Measurements from ENCODE around the gene LRP4. TPM values are rescaled to one million over a fixed set of nuclear protein-coding genes. Genes with fewer than 3 reads are reported as not detected.
"Not testable (repeated sequence)": the region's sequence is repeated elsewhere in the genome, so short reads cannot be mapped to it uniquely, and the experiment has no call there.

Gene LRP4
- total RNA-seq, 2 experiments from 2014 or later: 0.20 to 0.43 TPM

GRCh38 chr11:46944356-46945075, 26.2 kb upstream of the LRP4 start:
- H3K27me3 Mint-ChIP-seq: no peaks in the 10 kb centered on the region
- H3K36me3 Mint-ChIP-seq: no peaks in the 10 kb centered on the region
- DNase-seq: no peak
- no peak overlapping the region for H3K27ac Mint-ChIP-seq
- peaks cover 4% of the 10 kb centered on the region for H3K4me1 Mint-ChIP-seq
- no peak overlapping the region for H3K4me3 Mint-ChIP-seq
- no peaks in the 10 kb centered on the region for H3K9me3 Mint-ChIP-seq

GRCh38 chr11:46942172-46942571, 23.8 kb upstream of the LRP4 start:
- Mint-ChIP-seq H3K9me3 (no peaks in the 10 kb centered on the region), H3K36me3 (no peaks in the 10 kb centered on the region), H3K4me1 (peaks cover 9% of the 10 kb centered on the region), H3K27me3 (no peaks in the 10 kb centered on the region), H3K27ac (no peak overlapping the region), H3K4me3 (no peak overlapping the region)
- no peak for DNase-seq

DNA sequence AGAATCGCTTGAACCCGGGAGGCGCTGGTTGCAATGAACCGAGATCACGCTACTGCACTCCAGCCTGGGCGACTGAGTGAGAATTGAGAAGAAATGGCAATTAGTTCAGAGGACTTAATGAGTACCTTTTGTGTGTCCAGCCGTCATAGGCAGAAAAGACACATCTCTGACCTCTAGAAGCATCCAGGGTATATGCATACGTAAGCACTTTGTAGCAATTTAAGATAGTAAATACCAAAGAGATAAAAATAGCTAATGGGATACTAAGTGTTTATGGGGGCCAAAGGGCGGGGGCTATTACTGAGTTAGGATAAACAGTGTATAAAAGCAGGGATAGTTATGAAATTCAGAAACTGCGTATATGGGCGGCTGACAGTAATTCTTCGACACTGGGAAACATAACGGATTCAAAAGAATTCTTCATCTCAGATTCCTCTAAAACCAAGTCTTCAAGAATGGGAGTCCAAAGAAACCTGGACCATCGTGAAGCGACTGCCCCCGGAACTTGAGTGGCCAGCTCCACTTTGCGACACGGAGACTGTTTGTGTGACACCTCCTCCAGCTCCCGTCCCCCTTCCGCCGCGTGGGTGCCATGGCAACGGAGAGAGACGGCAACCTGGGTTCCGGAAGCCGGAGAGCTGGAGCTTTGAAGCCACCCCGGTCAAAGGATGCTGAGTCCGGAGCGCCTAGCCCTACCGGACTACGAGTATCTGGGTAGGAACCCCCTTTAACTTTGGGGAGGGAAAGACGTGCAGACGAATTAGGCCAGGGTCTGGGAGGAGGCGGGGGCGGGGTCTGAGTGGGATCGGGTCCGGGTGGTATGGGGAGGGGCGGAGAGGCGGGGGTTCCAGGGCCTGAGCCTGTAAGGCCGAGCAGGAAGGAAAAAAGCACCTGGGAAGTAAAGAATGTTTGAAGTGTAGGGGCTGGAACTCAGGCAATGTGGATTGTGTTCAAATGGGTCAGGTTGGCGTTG, 18.1 kb upstream of the LRP4 start, which contains the start of gene CSTPP1:
TSS of gene CSTPP1 (plus strand) at position 624 of the 973 bp plus-strand sequence. CDS start at position 669, 45 bp downstream.
- H3K27ac Mint-ChIP-seq: peak within 1 kb of the TSS; percentile 85
- H3K9me3 Mint-ChIP-seq: no peaks in the 10 kb centered on the region
- H3K4me3 Mint-ChIP-seq: peak within 1 kb of the TSS; percentile 99
- peak; percentile 92 for DNase-seq
- H3K36me3 Mint-ChIP-seq: no peaks in the 10 kb centered on the region
- peaks cover 10% of the 10 kb centered on the region for H3K27me3 Mint-ChIP-seq
- peaks cover 12% of the 10 kb centered on the region for H3K4me1 Mint-ChIP-seq

DNA sequence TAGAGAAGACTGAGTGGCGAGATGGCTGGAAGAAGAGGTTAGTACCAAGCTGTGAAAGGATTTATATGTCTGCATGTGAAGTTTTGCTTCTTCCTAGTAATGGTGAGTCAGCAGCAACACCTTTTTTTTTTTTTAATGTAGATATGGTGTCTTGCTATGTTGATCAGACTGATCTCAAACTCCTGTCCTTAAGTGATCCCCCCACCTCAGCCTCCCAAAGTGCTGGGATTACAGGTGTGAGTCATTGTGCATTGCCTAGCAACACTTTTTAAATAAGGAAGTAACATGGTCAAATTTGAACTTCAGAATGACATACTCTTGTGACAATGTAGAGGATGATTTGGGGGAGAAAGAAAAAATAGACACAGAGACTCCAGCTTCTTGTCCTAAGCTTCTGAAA, 11.7 kb upstream of the LRP4 start:
- Mint-ChIP-seq H3K4me3 (no peak overlapping the region), H3K27ac (no peak overlapping the region), H3K36me3 (no peaks in the 10 kb centered on the region), H3K9me3 (no peaks in the 10 kb centered on the region), H3K27me3 (peaks cover 10% of the 10 kb centered on the region), H3K4me1 (peaks cover 5% of the 10 kb centered on the region)
- DNase-seq: no peak

GRCh38 chr11:46928701-46929100, 10.4 kb upstream of the LRP4 start:
- H3K4me1 Mint-ChIP-seq, DNase-seq, H3K4me3 Mint-ChIP-seq, H3K27ac Mint-ChIP-seq, H3K9me3 Mint-ChIP-seq, H3K27me3 Mint-ChIP-seq, H3K36me3 Mint-ChIP-seq: not testable (repeated sequence)

DNA sequence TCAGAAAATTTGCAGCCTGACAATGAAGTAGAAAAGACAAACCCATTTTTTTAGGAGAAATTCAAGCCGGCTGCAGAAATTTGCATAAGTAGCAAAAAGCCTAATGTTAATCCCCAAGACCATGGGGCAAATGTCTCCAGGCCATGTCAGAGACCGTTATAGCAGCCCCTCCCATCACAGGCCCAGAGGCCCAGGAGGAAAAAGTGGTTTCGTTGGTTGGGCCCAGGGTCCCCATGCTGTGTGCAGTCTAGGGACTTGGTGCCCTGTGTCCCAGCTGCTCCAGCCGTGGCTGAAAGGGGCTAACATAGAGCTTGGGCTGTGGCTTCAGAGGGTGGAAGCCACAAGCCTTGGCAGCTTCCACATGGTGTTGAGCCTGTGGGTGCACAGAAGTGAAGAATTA, 9.6 kb upstream of the LRP4 start:
- not testable (repeated sequence) for H3K27me3 Mint-ChIP-seq

GRCh38 chr11:46920755-46921154, 2.4 kb upstream of the LRP4 start:
- Mint-ChIP-seq H3K27ac (no peak overlapping the region), H3K36me3 (no peaks in the 10 kb centered on the region), H3K27me3 (peaks cover 35% of the 10 kb centered on the region), H3K4me3 (no peak overlapping the region), H3K4me1 (peaks cover 27% of the 10 kb centered on the region), H3K9me3 (no peaks in the 10 kb centered on the region)
- DNase-seq: no peak

More for the DNA sequence above, 9.6 kb upstream of the LRP4 start:
- not testable (repeated sequence) for H3K36me3 Mint-ChIP-seq, H3K9me3 Mint-ChIP-seq, DNase-seq, H3K4me1 Mint-ChIP-seq, H3K27ac Mint-ChIP-seq, H3K4me3 Mint-ChIP-seq

- peaks cover 53% of the 10 kb centered on the region for H3K27me3 Mint-ChIP-seq
- DNase-seq: no peak
- H3K4me1 Mint-ChIP-seq: peaks cover 27% of the 10 kb centered on the region
- no peaks in the 10 kb centered on the region for H3K36me3 Mint-ChIP-seq
- H3K4me3 Mint-ChIP-seq: peak overlapping the region; percentile 75
- H3K27ac Mint-ChIP-seq: no peak overlapping the region
- no peaks in the 10 kb centered on the region for H3K9me3 Mint-ChIP-seq
Observed at GRCh38 chr11:46918788-46919513, 601 bp upstream of the LRP4 start.

GRCh38 chr11:46917762-46918082, 628 bp downstream of the LRP4 start:
- DNase-seq: no peak
- Mint-ChIP-seq H3K4me1 (peaks cover 27% of the 10 kb centered on the region), H3K4me3 (peak overlapping the region; percentile 69), H3K36me3 (no peaks in the 10 kb centered on the region), H3K27me3 (peaks cover 65% of the 10 kb centered on the region), H3K27ac (no peak overlapping the region), H3K9me3 (no peaks in the 10 kb centered on the region)

DNA sequence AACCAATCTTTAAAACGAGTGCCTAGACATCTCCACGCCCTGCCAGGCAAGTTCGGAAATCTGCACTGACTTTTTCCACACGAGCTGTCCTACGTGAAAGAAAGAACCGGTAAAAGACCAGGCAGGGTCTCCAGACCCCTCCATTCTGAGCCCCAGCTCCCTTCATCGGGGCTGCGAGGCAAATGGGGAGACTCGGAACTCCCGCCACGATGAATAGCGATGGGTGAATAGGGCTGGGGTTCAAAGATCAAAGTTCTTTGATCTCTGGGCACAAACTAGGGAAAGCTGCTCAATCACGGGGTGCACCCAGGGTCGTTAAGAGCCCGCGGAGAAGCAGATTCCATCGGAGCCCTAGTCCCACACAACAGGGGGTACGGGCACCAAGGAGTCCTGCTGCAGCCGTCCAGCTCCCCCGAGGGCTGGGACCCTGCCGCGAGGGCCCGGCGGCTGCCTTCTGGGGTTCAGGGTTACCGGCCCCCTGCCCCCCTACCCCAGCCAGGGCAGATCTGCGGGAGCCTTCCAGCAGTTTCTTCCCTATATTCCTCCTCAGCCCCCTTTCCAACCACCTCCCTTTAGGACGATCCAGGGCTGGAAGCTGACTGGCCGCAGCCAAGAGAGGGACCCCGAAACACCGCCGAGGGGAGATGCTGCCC, 1.1 kb downstream of the LRP4 start:
- Mint-ChIP-seq H3K27me3 (peaks cover 69% of the 10 kb centered on the region), H3K36me3 (no peaks in the 10 kb centered on the region), H3K4me1 (peaks cover 27% of the 10 kb centered on the region), H3K27ac (no peak overlapping the region), H3K4me3 (peak overlapping the region; percentile 74), H3K9me3 (no peaks in the 10 kb centered on the region)
- no peak for DNase-seq

- Mint-ChIP-seq H3K36me3 (no peaks in the 10 kb centered on the region), H3K27ac (no peak overlapping the region), H3K27me3 (peaks cover 76% of the 10 kb centered on the region), H3K4me1 (peaks cover 27% of the 10 kb centered on the region), H3K9me3 (no peaks in the 10 kb centered on the region), H3K4me3 (peak overlapping the region; percentile 74)
- DNase-seq: peak; percentile 27
Observed at GRCh38 chr11:46916286-46917108, 1.9 kb downstream of the LRP4 start.

DNA sequence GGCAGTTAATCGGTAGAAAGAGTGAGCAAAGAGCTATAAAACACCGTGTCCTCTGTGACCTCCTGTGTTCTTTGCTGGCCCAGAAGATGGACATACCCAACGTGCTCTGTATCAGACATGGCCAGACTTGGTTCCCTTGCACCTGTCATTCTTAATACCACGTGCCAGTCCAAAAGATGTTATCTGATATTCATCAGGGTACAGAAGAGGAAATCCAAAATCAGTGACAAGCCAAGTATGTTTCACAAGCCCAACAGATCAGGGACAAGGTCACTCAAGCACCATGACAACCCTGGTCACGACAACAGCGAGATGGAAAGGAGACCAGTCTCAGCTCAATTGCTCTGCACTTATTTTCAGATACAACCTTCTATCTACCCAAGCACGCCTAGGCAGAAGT, 3.4 kb downstream of the LRP4 start:
- H3K4me3 Mint-ChIP-seq: no peak overlapping the region
- H3K36me3 Mint-ChIP-seq: no peaks in the 10 kb centered on the region
- no peaks in the 10 kb centered on the region for H3K9me3 Mint-ChIP-seq
- no peak for DNase-seq
- peaks cover 24% of the 10 kb centered on the region for H3K4me1 Mint-ChIP-seq
- no peak overlapping the region for H3K27ac Mint-ChIP-seq
- peaks cover 74% of the 10 kb centered on the region for H3K27me3 Mint-ChIP-seq

- Mint-ChIP-seq H3K4me1 (peaks cover 19% of the 10 kb centered on the region), H3K4me3 (no peak overlapping the region), H3K27ac (no peak overlapping the region), H3K27me3 (peaks cover 69% of the 10 kb centered on the region), H3K36me3 (no peaks in the 10 kb centered on the region), H3K9me3 (no peaks in the 10 kb centered on the region)
- no peak for DNase-seq
Observed at GRCh38 chr11:46914363-46914762, 4.0 kb downstream of the LRP4 start.

DNA sequence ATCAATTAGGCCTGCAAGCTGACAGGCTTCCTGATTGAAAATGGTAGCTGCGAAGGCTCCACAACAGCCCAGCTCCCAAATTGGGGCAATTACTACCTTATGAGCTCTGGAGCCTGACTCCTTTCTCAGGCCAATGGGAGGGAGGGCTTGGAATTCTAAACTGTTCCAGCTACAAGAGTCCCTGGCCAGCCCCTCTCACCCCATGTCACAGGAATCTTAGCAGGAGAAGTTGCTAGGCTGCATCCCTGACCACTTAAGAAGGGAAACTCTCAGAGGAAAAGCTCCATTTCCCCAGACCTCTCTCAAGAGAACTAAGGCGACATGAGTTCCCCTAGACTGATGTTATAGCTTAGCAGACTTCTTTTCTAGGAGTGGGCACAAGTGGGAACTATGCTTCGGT, 4.9 kb downstream of the LRP4 start:
- H3K27me3 Mint-ChIP-seq: peaks cover 64% of the 10 kb centered on the region
- no peaks in the 10 kb centered on the region for H3K36me3 Mint-ChIP-seq
- H3K4me3 Mint-ChIP-seq: no peak overlapping the region
- DNase-seq: no peak
- H3K4me1 Mint-ChIP-seq: peaks cover 14% of the 10 kb centered on the region
- no peaks in the 10 kb centered on the region for H3K9me3 Mint-ChIP-seq
- no peak overlapping the region for H3K27ac Mint-ChIP-seq

All from activated naive CD8-positive, alpha-beta T cell treated with anti-CD3 and anti-CD28 coated beads for 36 hours (primary cell).